ENCODE measurements around the gene MMD.

DNA sequence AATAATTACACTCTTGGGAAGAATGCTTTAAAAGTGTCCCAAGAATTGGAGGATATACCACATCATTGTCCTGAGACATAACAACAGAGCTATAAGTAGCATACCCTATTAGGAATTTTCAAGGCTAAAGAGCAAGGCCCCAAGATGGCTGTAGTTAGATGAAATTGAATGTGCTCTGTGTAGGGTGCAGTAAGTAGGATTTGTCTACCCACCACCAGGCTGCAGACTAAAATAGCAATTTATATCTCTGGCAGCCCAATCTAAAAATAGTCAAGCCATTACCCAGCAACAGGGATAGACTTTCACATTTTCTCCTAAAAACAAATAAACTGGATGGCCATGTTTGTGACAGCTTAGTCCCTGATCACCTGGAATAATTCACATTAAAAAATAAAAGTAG is 5.6 kb downstream of the MMD start:
- TF ChIP-seq, protein P1, sequence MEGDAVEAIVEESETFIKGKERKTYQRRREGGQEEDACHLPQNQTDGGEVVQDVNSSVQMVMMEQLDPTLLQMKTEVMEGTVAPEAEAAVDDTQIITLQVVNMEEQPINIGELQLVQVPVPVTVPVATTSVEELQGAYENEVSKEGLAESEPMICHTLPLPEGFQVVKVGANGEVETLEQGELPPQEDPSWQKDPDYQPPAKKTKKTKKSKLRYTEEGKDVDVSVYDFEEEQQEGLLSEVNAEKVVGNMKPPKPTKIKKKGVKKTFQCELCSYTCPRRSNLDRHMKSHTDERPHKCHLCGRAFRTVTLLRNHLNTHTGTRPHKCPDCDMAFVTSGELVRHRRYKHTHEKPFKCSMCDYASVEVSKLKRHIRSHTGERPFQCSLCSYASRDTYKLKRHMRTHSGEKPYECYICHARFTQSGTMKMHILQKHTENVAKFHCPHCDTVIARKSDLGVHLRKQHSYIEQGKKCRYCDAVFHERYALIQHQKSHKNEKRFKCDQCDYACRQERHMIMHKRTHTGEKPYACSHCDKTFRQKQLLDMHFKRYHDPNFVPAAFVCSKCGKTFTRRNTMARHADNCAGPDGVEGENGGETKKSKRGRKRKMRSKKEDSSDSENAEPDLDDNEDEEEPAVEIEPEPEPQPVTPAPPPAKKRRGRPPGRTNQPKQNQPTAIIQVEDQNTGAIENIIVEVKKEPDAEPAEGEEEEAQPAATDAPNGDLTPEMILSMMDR (IDR thresholded peaks at IDR 0.05), result no peak
- TF ChIP-seq POLR2A (IDR thresholded peaks at IDR 0.05), result no peak

Data from testis (tissue), 2 donors.